ENCODE data around the gene HOTAIR.
A peak's percentile ranks its signal among the peaks of the same experiment; 100 is the strongest.

Gene HOTAIR

DNA sequence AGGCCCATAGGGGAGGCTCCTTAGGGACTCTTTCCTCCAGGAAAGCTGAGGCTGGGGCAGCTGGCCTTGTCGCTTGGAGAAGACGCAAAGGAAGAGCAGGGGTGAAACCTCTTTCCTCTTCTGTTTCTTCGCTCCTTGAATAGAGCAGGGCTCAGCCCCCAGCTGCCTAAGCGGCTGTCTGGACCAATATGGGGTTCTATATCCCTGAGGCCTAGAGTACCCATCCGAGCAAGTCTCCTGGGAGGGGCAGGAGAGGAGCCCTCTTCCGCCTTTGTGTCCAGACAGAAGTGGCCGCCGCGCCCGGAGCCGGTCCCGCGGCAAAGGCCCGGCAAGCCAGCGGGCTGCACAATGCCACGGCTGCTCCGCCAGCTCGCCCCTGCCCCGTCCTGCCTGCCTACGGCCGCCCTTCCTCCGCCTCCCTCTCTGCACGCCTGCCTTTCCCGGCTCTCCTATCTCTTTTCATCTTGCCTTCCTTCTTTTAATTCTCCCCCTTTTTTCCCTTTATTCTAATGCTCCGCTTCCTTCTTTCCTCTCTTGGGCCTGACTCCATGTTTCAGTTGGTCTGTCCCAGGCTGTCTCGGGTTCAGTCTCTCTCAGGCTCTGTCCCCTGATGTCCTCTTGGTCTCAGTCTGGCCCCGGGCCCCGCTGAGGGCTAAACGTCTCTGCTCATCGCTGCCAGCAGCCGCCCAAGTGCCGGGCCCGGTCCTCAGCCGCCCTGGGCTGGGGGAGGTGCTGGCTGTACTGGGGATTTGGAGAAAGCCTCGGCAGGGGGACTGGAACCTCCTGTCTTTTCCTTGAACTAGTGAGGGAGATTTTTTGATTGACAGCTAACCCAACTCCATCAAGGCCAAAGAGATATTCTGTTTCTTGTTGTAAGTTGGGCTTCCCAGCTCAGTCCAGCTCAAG, 22.7 kb upstream of the HOTAIR start:
- peak overlapping the region; percentile 11 for H3K4me3 Mint-ChIP-seq
- no peak overlapping the region for H3K27ac Mint-ChIP-seq
- H3K36me3 Mint-ChIP-seq (ENCODE audit: low read depth), result peaks cover 5% of the 10 kb centered on the region
- H3K27me3 Mint-ChIP-seq (ENCODE audit: low read depth), result peaks cover 96% of the 10 kb centered on the region
- H3K4me1 Mint-ChIP-seq (ENCODE audit: low read depth), result peaks cover 15% of the 10 kb centered on the region
- no peaks in the 10 kb centered on the region for H3K9me3 Mint-ChIP-seq

DNA sequence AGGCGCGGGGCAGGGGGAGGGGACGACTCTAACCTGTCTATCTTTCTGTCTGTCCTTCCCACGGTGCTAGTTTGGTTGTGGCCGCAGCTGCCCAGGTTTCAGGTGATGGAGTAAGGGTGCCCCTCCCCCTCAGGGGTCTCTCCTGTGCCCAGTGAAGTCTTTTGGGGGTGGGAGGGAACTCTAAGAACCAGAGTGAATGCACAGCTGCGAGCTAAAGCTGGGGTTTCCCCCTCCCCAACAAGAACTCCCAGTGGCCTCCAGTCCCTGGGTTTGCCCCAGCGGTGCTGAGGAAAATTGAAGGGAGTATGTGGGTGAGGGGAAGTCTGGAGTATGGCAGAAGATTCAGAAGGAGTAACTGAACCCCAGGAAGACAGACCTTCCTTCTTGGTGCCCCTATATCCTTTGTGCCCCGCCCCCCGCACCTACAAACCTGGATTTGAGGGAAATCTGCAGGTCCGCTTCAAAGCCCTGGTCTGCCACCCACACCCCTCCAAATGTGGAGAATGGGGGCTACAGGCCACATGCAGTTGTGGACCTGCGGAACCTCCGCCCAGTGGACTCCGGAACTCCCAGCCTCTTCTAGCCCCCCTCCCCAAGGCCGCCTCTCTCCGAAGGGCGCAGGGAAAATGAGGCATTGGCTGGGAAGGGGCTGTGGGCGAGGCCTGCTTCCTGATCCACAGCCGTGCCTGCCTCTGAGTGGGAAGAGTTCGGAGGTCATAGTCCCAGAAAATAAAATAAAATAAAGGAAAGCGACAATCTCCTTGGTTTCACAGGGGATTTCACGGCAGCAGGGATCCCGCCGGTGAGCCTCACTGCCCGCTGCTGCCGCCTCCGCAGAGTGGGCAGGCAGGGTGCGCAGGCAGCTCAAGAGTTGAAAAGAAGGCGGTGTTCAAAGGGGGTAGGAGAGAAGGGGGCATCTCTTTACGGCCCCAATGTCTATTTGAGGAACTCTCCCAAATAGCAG, 21.8 kb upstream of the HOTAIR start:
- H3K4me3 Mint-ChIP-seq, result peak overlapping the region; percentile 76
- peaks cover 5% of the 10 kb centered on the region for H3K36me3 Mint-ChIP-seq (ENCODE audit: low read depth)
- H3K4me1 Mint-ChIP-seq (ENCODE audit: low read depth), result peaks cover 15% of the 10 kb centered on the region
- no peaks in the 10 kb centered on the region for H3K9me3 Mint-ChIP-seq
- H3K27ac Mint-ChIP-seq, result no peak overlapping the region
- peaks cover 96% of the 10 kb centered on the region for H3K27me3 Mint-ChIP-seq (ENCODE audit: low read depth)

DNA sequence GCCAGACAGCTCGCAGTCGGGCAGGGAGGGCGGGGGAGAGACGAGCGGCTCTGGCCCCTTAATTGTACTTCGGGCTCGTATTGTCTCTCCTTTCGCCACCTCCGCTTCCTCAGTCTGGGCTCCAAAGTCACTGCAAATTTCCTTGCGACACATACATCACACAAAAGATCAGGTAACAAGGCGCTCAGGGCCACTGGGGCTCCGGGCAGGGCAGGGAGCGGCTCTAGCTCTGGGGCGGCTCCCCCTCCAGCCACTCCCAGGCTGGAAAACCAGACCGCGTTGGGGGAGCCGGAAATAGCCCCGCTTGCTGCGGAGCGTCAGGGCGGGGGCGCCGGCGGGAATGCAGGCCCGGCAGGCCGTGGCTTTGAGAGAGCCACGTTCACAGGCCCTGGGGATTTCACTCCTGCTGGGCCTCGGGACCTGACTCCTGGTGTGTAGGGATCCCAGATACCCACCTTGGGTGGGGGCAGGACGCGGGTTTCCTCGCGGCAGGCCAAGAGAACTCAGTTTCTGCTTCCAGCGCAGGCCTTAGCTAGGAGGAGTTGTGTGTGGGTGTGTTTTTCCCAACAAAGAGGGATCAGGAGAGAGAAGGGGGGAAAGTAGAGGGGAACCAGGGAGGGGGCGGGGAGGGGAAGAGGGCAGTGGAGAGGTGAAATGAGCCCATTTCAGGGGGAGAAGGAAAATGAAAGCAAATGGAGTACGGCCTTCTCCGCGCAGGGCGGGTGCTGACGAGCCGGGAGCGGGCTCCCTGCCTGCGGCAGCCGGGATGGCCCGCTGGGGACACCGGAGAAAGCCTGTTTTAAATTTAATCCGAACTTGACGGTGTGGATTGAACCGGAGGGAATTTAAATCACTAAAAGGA, 20.9 kb upstream of the HOTAIR start:
- H3K36me3 Mint-ChIP-seq (ENCODE audit: low read depth), result peaks cover 5% of the 10 kb centered on the region
- peak overlapping the region; percentile 59 for H3K27ac Mint-ChIP-seq
- H3K4me3 Mint-ChIP-seq, result peak overlapping the region; percentile 76
- peaks cover 96% of the 10 kb centered on the region for H3K27me3 Mint-ChIP-seq (ENCODE audit: low read depth)
- H3K9me3 Mint-ChIP-seq, result no peaks in the 10 kb centered on the region
- peaks cover 15% of the 10 kb centered on the region for H3K4me1 Mint-ChIP-seq (ENCODE audit: low read depth)

DNA sequence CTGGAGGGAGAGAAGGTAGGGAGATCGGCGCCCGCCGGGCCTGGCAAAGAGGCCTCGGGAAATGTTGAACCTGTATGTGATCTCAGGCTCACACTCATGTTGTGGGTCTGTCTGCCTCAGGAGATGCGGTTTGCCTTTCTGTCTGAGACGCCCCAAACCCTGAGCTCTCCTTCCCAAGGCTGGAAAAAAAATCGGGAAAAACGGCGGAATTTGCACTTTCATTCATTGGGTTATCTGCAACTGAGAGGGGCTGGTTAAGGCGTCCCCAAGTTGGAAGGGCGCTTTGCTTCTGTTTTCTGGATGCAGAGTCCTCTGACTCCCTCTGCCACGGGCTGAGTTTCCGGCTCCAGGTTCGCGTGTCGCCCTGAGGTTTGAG, 20.2 kb upstream of the HOTAIR start:
- H3K27me3 Mint-ChIP-seq (ENCODE audit: low read depth), result peaks cover 99% of the 10 kb centered on the region
- H3K9me3 Mint-ChIP-seq, result no peaks in the 10 kb centered on the region
- no peak overlapping the region for H3K27ac Mint-ChIP-seq
- peaks cover 5% of the 10 kb centered on the region for H3K36me3 Mint-ChIP-seq (ENCODE audit: low read depth)
- H3K4me3 Mint-ChIP-seq, result peak overlapping the region; percentile 76
- H3K4me1 Mint-ChIP-seq (ENCODE audit: low read depth), result peaks cover 19% of the 10 kb centered on the region

DNA sequence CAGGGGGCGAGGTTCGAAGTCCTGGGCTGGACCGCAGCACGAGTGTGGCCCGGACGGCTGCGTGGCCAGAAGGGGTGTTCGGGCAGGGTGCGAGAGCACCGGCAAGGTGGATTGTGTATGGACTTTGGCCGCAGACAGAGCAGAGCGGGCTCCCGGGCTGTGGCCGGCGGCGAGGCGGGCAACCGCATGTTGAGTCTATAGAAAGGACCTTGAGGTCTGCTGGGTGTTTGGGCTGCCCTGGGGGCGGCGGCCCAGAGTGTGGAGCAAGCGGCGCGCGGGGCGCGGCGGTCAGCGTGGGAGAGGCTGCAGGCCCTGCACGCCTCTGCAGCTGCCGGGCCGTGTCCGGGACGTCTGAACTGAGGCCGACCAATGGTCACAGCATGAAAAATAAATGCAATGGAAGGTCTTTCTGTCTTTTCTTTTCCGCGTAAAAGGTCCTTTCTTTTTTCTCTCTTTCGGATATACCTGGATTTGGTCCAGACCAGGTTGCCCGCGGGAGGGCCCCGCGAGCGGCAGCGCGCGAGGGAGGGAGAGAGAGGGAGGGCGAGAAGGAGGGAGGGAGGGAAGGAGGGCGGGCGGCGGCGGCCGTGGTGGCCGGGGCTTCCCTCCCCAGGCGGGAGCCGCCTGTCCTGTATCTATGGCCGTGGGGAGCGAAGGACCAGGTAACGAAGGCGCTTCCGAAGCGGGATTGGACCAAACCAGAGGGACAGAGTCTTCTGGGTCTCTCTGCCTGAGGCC, 19.7 kb upstream of the HOTAIR start:
- Mint-ChIP-seq H3K4me1 (ENCODE audit: low read depth) (peaks cover 23% of the 10 kb centered on the region), H3K27me3 (ENCODE audit: low read depth) (peaks cover 99% of the 10 kb centered on the region), H3K4me3 (no peak overlapping the region), H3K27ac (peak overlapping the region; percentile 75), H3K36me3 (ENCODE audit: low read depth) (peaks cover 5% of the 10 kb centered on the region), H3K9me3 (no peaks in the 10 kb centered on the region)

DNA sequence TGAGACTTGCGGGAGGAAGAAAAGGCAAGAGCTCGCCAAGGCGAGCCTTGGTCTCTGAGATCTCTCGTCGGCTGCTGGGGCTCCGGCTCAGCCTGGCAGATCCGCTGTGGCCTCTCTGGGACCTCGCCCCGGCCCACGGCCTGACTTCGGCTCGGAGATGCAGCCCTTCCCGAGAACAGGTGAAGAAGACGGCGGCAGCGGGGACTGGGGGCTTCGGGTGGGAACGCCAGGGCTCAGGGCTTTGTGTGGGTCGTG, 19.2 kb upstream of the HOTAIR start:
- H3K9me3 Mint-ChIP-seq, result no peaks in the 10 kb centered on the region
- no peak overlapping the region for H3K4me3 Mint-ChIP-seq
- peaks cover 28% of the 10 kb centered on the region for H3K4me1 Mint-ChIP-seq (ENCODE audit: low read depth)
- peaks cover 99% of the 10 kb centered on the region for H3K27me3 Mint-ChIP-seq (ENCODE audit: low read depth)
- H3K36me3 Mint-ChIP-seq (ENCODE audit: low read depth), result peaks cover 5% of the 10 kb centered on the region
- H3K27ac Mint-ChIP-seq, result peak overlapping the region; percentile 75

DNA sequence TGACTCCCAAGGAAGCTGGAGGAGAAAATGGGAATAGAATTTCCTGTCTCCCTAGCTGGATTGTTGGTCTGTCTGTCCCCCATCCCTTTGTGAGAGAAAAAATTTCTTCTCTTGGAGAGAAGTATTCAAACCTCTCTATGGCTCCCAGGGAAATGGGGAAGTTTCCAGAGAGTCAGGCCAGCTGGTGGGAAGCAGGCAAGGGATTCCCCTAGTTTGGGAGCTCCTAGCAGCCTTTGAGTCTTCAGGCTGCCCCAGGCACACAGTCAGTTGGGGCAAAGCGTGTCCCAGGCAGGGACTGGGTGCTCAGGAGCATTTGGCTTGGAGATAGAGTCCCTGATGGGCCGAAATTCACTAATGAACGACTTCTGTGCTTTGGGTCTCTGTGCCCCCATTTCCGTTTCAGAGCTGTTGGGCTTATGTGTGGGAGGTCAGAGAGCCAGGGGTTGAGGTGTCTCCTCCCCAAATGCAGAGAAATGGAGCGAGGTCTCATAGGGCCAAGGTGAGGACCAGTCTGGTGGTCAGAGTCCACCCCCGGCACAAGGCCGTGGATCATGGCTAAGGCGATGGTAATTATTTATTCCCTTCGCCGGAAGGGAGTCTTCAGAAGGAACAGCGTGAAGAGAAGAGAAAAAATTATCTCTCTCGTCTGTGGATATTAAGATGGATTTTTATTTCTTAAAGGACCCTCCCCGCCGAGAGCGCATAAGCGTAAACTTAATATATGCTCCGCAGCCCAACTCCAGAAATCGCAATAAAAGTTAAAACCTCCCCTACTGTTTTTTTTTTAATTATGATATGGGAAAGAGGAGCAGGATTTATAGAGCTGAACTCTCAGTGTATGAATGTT, 18.6 kb upstream of the HOTAIR start:
- Mint-ChIP-seq H3K27me3 (ENCODE audit: low read depth) (peaks cover 99% of the 10 kb centered on the region), H3K36me3 (ENCODE audit: low read depth) (peaks cover 5% of the 10 kb centered on the region), H3K27ac (peak overlapping the region; percentile 75), H3K9me3 (no peaks in the 10 kb centered on the region), H3K4me3 (no peak overlapping the region), H3K4me1 (ENCODE audit: low read depth) (peaks cover 29% of the 10 kb centered on the region)

DNA sequence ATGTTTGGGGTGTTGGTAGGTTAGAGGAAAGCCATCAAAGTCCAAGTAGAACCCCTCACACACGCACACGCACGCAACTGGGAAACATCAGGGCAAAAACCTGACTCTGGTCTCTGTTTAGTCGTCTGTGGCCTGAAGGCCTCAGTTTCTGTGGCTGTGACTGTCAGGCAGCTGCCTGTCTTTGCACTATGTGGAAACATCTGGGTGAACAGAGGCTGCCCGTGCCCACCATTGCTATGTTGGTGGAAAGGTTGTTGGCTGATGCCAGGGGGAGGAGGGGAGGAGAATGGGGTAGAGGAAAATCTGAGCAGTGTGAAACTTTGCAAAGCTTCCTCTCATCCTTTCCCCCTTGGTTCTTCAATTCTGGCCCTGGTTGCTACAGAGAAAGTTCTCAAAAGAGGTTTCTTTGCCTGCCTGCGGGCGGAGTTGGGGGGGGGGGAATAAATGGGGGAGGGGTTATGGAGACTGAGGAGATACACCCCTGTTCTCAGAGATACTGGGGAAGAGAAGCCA, 17.7 kb upstream of the HOTAIR start:
- Mint-ChIP-seq H3K4me3 (no peak overlapping the region), H3K9me3 (no peaks in the 10 kb centered on the region), H3K27ac (no peak overlapping the region), H3K4me1 (ENCODE audit: low read depth) (peaks cover 29% of the 10 kb centered on the region), H3K27me3 (ENCODE audit: low read depth) (peaks cover 99% of the 10 kb centered on the region), H3K36me3 (ENCODE audit: low read depth) (peaks cover 5% of the 10 kb centered on the region)

DNA sequence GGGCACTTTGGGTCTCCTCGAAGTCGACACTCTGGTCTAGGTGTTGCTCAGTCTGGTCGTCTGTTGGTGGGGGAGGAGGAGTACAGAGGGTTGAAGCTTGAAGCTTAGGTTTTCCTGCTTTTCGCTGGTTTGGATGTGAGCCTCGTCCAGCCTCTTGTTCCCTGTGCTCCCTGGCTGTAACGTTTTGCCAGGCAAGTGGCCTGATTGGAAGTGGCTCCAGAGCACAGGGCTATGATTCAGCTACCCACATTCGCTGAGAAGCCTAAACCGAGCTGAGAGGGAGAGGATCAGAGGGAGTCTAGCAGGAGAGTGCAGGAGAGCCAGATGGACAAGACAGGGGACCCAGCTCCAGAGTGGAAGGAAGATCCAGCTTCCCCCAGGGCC, 16.3 kb upstream of the HOTAIR start:
- no peak overlapping the region for H3K27ac Mint-ChIP-seq
- H3K4me3 Mint-ChIP-seq, result no peak overlapping the region
- H3K36me3 Mint-ChIP-seq (ENCODE audit: low read depth), result peaks cover 5% of the 10 kb centered on the region
- H3K9me3 Mint-ChIP-seq, result no peaks in the 10 kb centered on the region
- H3K27me3 Mint-ChIP-seq (ENCODE audit: low read depth), result peaks cover 100% of the 10 kb centered on the region
- H3K4me1 Mint-ChIP-seq (ENCODE audit: low read depth), result peaks cover 31% of the 10 kb centered on the region

DNA sequence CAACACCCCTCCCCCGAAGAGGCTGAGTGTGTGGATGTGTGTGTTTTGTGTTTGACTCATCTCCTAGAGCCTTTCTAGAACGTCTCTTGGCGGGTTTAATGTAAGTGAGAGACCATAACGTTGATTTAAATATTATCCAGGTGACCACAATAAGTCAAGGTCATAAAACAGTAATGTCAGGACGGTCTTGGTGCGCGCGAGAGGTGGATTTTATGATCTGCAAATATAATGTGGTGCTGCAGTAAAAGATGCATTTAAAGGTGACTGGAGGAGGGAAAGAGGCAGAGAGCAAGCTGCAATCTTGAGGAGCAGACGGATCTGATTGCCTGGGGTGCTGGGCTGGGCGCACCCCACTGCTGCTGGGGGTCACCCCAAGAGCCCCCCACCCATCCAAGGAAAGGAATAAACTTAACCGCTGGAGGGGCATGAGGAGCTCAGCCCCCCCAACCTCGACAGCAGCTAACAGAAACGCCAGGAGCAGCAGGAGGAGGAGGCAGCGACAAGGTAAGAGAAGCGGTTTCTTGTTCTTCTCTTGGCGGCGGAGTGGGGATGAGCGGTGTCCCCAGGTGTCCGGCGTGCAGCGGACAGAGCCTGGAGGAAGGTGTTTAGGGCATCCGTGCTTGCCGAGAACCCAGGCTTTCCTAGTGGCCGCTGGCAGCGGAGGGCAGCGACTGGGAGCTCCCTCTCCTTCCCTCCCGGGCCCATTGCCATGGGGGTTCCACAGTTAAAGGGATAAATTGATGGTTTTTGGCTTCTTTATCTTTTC, 15.7 kb upstream of the HOTAIR start:
- Mint-ChIP-seq H3K27me3 (ENCODE audit: low read depth) (peaks cover 98% of the 10 kb centered on the region), H3K4me3 (no peak overlapping the region), H3K27ac (no peak overlapping the region), H3K36me3 (ENCODE audit: low read depth) (peaks cover 5% of the 10 kb centered on the region), H3K9me3 (no peaks in the 10 kb centered on the region), H3K4me1 (ENCODE audit: low read depth) (peaks cover 30% of the 10 kb centered on the region)

DNA sequence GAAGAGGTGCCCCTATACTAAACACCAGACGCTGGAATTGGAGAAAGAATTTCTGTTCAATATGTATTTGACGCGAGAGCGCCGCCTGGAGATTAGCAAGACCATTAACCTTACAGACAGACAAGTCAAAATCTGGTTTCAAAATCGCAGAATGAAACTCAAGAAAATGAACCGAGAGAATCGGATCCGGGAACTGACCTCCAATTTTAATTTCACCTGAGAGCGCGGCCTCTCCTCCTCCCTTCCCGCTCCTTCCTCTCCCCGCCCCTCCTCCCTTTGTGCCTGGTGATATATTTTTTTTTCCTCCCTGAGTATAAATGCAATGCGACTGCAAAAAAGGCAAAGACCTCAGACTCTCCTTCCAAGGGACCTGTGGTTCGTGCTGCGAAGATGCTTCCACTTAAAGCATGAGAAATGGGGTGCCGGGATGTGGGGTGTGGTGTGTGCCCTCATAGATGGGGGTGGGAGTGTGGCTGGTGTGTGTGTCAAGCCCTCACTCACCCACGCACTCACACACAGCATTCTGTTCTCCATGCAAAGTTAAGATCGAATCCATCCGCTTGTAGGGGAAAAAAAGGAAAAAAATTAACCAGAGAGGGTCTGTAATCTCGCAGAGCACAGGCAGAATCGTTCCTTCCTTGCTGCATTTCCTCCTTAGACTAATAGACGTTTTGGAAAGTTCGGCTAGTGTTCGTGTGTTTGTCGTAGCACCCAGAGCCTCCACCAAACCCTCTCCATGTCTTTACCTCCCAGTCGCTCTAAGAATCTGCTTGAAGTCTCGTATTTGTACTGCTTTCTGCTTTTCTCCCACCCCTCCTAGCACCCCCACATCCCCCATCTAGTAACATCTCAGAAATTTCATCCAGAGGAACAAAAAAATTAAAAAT, 14.7 kb upstream of the HOTAIR start:
- peaks cover 98% of the 10 kb centered on the region for H3K27me3 Mint-ChIP-seq (ENCODE audit: low read depth)
- peak overlapping the region; percentile 46 for H3K27ac Mint-ChIP-seq
- H3K4me1 Mint-ChIP-seq (ENCODE audit: low read depth), result peaks cover 28% of the 10 kb centered on the region
- no peaks in the 10 kb centered on the region for H3K9me3 Mint-ChIP-seq
- H3K36me3 Mint-ChIP-seq (ENCODE audit: low read depth), result peaks cover 4% of the 10 kb centered on the region
- H3K4me3 Mint-ChIP-seq, result no peak overlapping the region

Measured in T-helper 1 cell treated with Interleukin-12 subunit alpha and Interleukin-12 subunit beta and Interleukin-4 antibody, amounts not matched to agents 30 μg/mL and 1 μg/mL, for 36 hours (primary cell).